Muscle of leg (tissue), 9 donors: ENCODE results near the gene SLAIN2. TPM values are rescaled to one million over a fixed set of nuclear protein-coding genes. Genes with fewer than 3 reads are reported as not detected.

Experiments
- polyA plus RNA-seq, 8 donors: library from polyadenylated mRNA; unstranded; fragments of 120-200 nt; gene quantifications; one replicate each; pipeline versions ENCODE4 v1.2.1 to v1.2.3, GENCODE V29; 2013; ENCODE audit warnings: inconsistent platforms in 1 of 8, low replicate concordance in 1 of 8; ENCODE audit not compliant: insufficient read length in 8 of 8, insufficient read depth in 1 of 8
- total RNA-seq: library from RNA; stranded (reverse); fragments of 120-200 nt; gene quantifications from one replicate; pipeline ENCODE4 v1.2.4, GENCODE V29; 2013

SLAIN2 gene
- total and polyA plus RNA-seq, 9 donors, result 24.1 to 58.6 (median 47.9) TPM

Other genes starting within 250 kb of the SLAIN2 start
- 0.35 TPM for gene TXK, start 207.3 kb upstream of the SLAIN2 start, total RNA-seq
- gene TXK, start 207.3 kb upstream of the SLAIN2 start, polyA plus RNA-seq, result under 1 TPM; 0.11 to 0.72 (median 0.23) TPM
- 0.40 TPM for gene TEC, start 71.7 kb upstream of the SLAIN2 start, total RNA-seq
- 1 to 10 TPM in 2 of 8 donors, under 1 TPM in 6; 0.23 to 1.3 (median 0.57) TPM for gene TEC, start 71.7 kb upstream of the SLAIN2 start, polyA plus RNA-seq
- 0.49 TPM for gene SLC10A4, start 141.8 kb downstream of the SLAIN2 start, total RNA-seq
- 1 to 10 TPM in 1 of 8 donors, under 1 TPM in 7; 0.41 to 1.1 (median 0.82) TPM for gene SLC10A4, start 141.8 kb downstream of the SLAIN2 start, polyA plus RNA-seq
- gene ZAR1, start 148.7 kb downstream of the SLAIN2 start, total RNA-seq, result not detected
- gene ZAR1, start 148.7 kb downstream of the SLAIN2 start, polyA plus RNA-seq, result not detected